Erythroblast (primary cell): ENCODE data around the gene CMSS1.

Source experiments
- DNase-seq, 2 experiments: peaks; one replicate each; lab custom pipeline; 2025; lab: John Stamatoyannopoulos, UW
- GATA1 ChIP-seq: IDR thresholded peaks from 2 replicates; pipeline ENCODE4 v1.6.1; 2011; ENCODE audit warnings: low read depth, mild to moderate bottlenecking, control low read depth, low read length, moderate library complexity
- POLR2A ChIP-seq: IDR thresholded peaks from 2 replicates; pipeline ENCODE4 v1.6.1; 2011; ENCODE audit warnings: mild to moderate bottlenecking, low read length

CMSS1 gene

GRCh38 chr3:99817437-99818240 is at the start of gene CMSS1:
Gene CMSS1, plus strand, starts transcription at chr3:99817862.
- DNase-seq, result peak; percentile 94 to 96
- TF ChIP-seq GATA1 (no peak), POLR2A (peak; percentile 83)

GRCh38 chr3:99768126-99768525 is 49.5 kb upstream of the CMSS1 start:
- no peak for DNase-seq
- TF ChIP-seq GATA1 (no peak), POLR2A (no peak)

GRCh38 chr3:99768808-99769501 is 48.7 kb upstream of the CMSS1 start:
- TF ChIP-seq GATA1 (no peak), POLR2A (no peak)
- peak in 1 of 2 experiments; percentile 7 for DNase-seq

- TF ChIP-seq GATA1, result no peak
- no peak for TF ChIP-seq POLR2A
- DNase-seq, result no peak
Measured at GRCh38 chr3:99772171-99772570, 45.5 kb upstream of the CMSS1 start.

- TF ChIP-seq POLR2A (no peak), GATA1 (no peak)
Measured at GRCh38 chr3:99772671-99773070, 45.0 kb upstream of the CMSS1 start.

GRCh38 chr3:99774467-99774866 is 43.2 kb upstream of the CMSS1 start:
- DNase-seq, result peak in 1 of 2 experiments; percentile 26
- TF ChIP-seq GATA1, result no peak
- TF ChIP-seq POLR2A, result no peak

More at GRCh38 chr3:99772671-99773070, 45.0 kb upstream of the CMSS1 start:
- DNase-seq, result no peak

- peak; percentile 56 to 65 for DNase-seq
- TF ChIP-seq GATA1 (no peak), POLR2A (no peak)
Measured at GRCh38 chr3:99776516-99777209, 41.0 kb upstream of the CMSS1 start.

GRCh38 chr3:99777210-99777549 is 40.5 kb upstream of the CMSS1 start:
- DNase-seq, result no peak
- no peak for TF ChIP-seq POLR2A
- TF ChIP-seq GATA1, result no peak

GRCh38 chr3:99777708-99778107 is 40.0 kb upstream of the CMSS1 start:
- DNase-seq, result no peak

GRCh38 chr3:99780749-99781148 is 36.9 kb upstream of the CMSS1 start:
- no peak for DNase-seq
- TF ChIP-seq GATA1 (no peak), POLR2A (no peak)

More at GRCh38 chr3:99777708-99778107, 40.0 kb upstream of the CMSS1 start:
- TF ChIP-seq POLR2A (no peak), GATA1 (no peak)

GRCh38 chr3:99781761-99782160 is 35.9 kb upstream of the CMSS1 start:
- no peak for DNase-seq
- no peak for TF ChIP-seq POLR2A
- no peak for TF ChIP-seq GATA1

GRCh38 chr3:99783011-99783573 is 34.6 kb upstream of the CMSS1 start:
- TF ChIP-seq GATA1 (no peak), POLR2A (no peak)
- no peak for DNase-seq

GRCh38 chr3:99789011-99789721 is 28.5 kb upstream of the CMSS1 start:
- peak; percentile 69 to 74 for DNase-seq

More at GRCh38 chr3:99789011-99789721, 28.5 kb upstream of the CMSS1 start:
- TF ChIP-seq GATA1 (no peak), POLR2A (no peak)
